Central memory CD8-positive, alpha-beta T cell (primary cell): ENCODE measurements around the gene ZNF718.
"Not testable (repeated sequence)": the region's sequence is repeated elsewhere in the genome, so short reads cannot be mapped to it uniquely, and the experiment has no call there.

Experiments used
- ATAC-seq: fragments of 150-1000 bp; cut with Tn5 transposase; replicated peaks from 2 replicates; pipeline ENCODE4 v1.10.0; 2022; ENCODE audit warnings: mild to moderate bottlenecking, moderate FRiP score, moderate number of reproducible peaks; ENCODE audit not compliant: poor library complexity, severe bottlenecking; ENCODE audit errors: extremely low read depth
- DNase-seq, 2 donors: peaks; one replicate each; pipeline ENCODE4 v3.0.0; 2021; ENCODE audit warnings: low spot score in 2 of 2
- H3K27ac Mint-ChIP-seq: one replicate; pipeline ENCODE4 v1.8.0; 2022; ENCODE audit warnings: low read depth, mild to moderate bottlenecking, moderate library complexity, mixed read lengths
- H3K27me3 Mint-ChIP-seq: one replicate; pipeline ENCODE4 v1.8.0; 2022; ENCODE audit warnings: mixed read lengths
- H3K36me3 Mint-ChIP-seq: one replicate; pipeline ENCODE4 v1.8.0; 2022; ENCODE audit warnings: mild to moderate bottlenecking, moderate library complexity, mixed read lengths; ENCODE audit not compliant: insufficient read depth
- H3K4me1 Mint-ChIP-seq: one replicate; pipeline ENCODE4 v1.8.0; 2022; ENCODE audit warnings: mixed read lengths
- H3K4me3 Mint-ChIP-seq: one replicate; pipeline ENCODE4 v1.8.0; 2022; ENCODE audit warnings: mild to moderate bottlenecking, moderate library complexity, mixed read lengths
- H3K9me3 Mint-ChIP-seq: one replicate; pipeline ENCODE4 v1.8.0; 2022; ENCODE audit warnings: mixed read lengths

Gene ZNF718

DNA sequence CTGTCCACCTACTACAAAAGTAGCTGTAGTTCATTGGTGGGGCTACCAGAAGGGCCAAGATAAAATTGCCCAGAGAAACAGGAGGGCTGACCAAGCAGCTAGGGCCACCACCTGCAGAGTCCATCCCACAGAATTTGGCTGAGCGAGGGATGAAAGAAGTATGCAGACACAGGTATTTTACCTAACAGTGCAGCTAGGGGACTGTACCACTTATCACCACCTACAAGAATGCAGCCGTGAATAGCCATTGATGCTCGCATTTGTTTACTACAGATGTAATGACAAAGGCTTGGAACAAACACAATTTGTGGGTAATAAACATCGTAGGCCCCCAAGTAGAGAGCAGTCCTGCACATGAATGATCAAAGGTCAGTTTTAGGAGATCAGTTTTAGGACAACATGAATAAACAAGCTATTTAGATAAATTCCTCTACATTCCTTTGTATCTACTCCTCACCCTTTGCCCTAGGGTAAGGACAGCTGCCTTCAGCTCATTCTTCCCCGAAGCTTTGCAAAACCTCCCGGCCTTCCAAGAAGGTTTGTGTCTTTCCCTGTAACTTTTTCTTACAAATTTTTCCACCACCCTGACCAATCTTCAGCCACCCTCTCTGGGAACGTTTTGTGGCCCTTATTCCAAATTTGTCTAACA lies 49.5 kb downstream of the ZNF718 start:
- Mint-ChIP-seq H3K9me3 (peaks cover 29% of the 10 kb centered on the region), H3K36me3 (peaks cover 1% of the 10 kb centered on the region), H3K4me3 (no peak overlapping the region), H3K27ac (no peak overlapping the region), H3K4me1 (no peaks in the 10 kb centered on the region), H3K27me3 (no peaks in the 10 kb centered on the region)
- DNase-seq: no peak
- no peak for ATAC-seq

DNA sequence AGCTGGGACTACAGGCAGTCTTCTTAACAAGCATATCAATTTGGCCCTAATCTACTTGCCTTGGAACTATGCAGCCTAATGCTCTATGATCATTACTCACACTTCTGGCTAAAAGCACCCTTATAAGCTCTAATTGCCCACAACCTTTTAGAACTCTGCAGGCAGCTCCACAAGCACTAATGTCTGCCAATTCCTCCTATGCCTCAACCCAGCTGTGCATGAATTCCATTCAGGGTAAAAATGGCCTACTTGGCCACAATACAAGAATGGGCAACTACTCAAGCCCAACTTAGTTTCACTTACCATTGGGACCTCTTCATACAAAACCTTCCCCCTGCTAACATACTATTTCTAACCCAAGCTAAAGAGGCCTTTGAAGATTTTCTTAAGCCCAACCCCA lies 51.7 kb downstream of the ZNF718 start:
- H3K4me3 Mint-ChIP-seq: no peak overlapping the region
- H3K36me3 Mint-ChIP-seq: peaks cover 1% of the 10 kb centered on the region
- DNase-seq: no peak
- H3K27ac Mint-ChIP-seq: peak overlapping the region; percentile 19
- H3K9me3 Mint-ChIP-seq: peaks cover 22% of the 10 kb centered on the region
- no peak for ATAC-seq
- no peaks in the 10 kb centered on the region for H3K27me3 Mint-ChIP-seq
- H3K4me1 Mint-ChIP-seq: no peaks in the 10 kb centered on the region

DNA sequence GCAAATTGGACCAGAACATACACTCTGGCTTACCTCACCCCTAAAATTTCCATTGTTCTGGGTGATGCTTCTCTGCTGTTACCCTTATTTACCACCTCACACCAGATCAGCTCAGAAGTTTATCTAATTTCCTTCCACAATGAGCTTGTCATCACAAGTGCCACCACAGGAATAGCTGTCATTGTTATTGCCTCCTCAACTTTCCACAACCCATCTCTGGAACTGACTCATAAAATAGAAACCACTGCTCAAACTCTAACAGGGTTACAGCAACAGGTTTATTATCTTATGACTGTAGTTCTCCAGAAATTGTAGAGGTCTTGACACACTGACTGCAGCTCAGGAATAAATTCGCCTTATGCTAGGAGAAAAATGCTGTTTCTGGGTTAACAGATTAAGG lies 52.7 kb downstream of the ZNF718 start:
- H3K36me3 Mint-ChIP-seq: no peaks in the 10 kb centered on the region
- H3K4me1 Mint-ChIP-seq: no peaks in the 10 kb centered on the region
- peaks cover 28% of the 10 kb centered on the region for H3K9me3 Mint-ChIP-seq

DNA sequence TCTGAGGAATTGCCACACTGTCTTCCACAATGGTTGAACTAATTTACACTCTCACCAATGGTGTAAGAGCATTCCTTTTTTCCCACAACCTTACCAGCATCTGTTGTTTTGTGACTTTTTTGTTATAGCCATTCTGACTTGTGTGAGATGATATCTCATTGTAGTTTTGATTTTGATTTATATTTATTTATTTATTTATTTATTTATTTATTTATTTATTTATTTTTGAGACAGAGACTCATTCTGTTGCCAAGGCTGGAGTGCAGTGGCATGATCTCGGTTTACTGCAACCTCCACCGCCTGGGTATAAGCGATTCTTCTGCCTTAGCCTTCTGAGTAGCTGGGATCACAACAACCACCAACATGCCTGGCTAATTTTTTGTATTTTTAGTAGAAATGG lies 57.9 kb downstream of the ZNF718 start:
- not testable (repeated sequence) for H3K36me3 Mint-ChIP-seq, ATAC-seq, H3K4me3 Mint-ChIP-seq, H3K27me3 Mint-ChIP-seq, DNase-seq, H3K4me1 Mint-ChIP-seq, H3K27ac Mint-ChIP-seq
- peaks cover 33% of the 10 kb centered on the region for H3K9me3 Mint-ChIP-seq

More for the DNA sequence above, 52.7 kb downstream of the ZNF718 start:
- no peak overlapping the region for H3K27ac Mint-ChIP-seq
- ATAC-seq (no peak), DNase-seq (no peak)
- H3K4me3 Mint-ChIP-seq: no peak overlapping the region
- no peaks in the 10 kb centered on the region for H3K27me3 Mint-ChIP-seq

DNA sequence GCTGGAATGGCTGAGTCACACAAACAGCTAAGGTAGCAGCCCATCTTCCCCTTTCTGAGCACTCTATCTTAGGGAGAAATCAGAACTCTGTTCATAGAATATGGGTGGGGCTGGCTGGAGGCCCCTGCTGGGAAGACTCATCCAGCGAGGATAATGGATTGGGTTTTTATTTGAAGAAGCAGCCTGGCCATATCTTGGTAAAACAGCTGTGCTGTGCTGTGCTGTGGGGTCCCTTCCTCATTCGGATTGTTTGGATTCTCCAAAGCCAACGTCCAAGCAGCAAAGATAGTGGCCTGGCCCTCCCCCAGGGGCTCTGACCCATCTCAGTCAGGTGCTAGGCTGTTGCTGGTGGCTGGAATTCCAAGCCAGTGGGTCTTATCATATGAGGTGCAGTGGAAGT lies 63.8 kb downstream of the ZNF718 start:
- Mint-ChIP-seq H3K27me3 (no peaks in the 10 kb centered on the region), H3K4me1 (peaks cover 5% of the 10 kb centered on the region), H3K27ac (no peak overlapping the region), H3K36me3 (peaks cover under 1% of the 10 kb centered on the region), H3K4me3 (no peak overlapping the region), H3K9me3 (peaks cover 23% of the 10 kb centered on the region)
- DNase-seq: no peak
- ATAC-seq: no peak

DNA sequence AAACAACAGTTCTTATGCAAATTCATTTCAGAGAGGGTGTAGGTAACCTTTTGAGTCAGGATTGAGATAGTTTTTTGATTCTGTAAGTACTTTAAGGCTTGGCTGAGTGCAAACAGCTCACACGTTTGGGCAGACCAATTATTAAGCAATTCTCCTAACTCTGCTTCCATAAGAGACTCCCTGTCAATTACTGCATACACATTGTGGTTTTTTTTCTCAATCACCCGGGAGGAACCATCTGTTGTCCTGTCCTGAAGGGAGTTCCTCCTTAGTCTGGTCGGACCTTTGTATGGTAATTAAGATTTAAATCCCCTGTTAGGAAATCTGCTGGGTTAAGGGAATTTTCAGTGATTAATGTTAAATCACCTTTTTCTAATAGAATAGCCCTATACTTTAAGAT lies 70.9 kb downstream of the ZNF718 start:
- H3K4me3 Mint-ChIP-seq, H3K27ac Mint-ChIP-seq, H3K36me3 Mint-ChIP-seq, H3K27me3 Mint-ChIP-seq, H3K4me1 Mint-ChIP-seq, ATAC-seq, DNase-seq: not testable (repeated sequence)
- peaks cover 29% of the 10 kb centered on the region for H3K9me3 Mint-ChIP-seq

DNA sequence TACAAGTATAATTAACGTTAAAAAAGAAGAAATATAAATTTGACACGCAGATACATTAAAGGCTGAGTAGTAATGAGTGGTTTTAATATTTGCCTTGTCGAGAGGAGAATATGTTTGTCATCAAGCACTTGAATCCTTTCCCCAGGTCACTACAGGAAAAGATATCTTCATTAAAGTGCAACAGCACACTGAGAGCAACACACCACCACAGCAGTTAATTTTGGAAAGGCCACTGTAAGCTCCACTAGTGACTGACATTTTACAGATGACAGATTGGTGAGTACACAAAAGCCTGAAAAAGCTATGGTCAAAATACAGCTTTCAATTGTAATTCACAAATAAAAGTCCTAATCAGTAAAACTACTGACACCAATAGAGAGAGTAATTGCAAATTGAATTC lies 76.6 kb downstream of the ZNF718 start:
- peaks cover 24% of the 10 kb centered on the region for H3K9me3 Mint-ChIP-seq
- H3K36me3 Mint-ChIP-seq: no peaks in the 10 kb centered on the region
- H3K4me1 Mint-ChIP-seq: peaks cover 2% of the 10 kb centered on the region
- H3K27ac Mint-ChIP-seq: no peak overlapping the region
- no peak overlapping the region for H3K4me3 Mint-ChIP-seq
- DNase-seq: no peak
- ATAC-seq: no peak
- H3K27me3 Mint-ChIP-seq: no peaks in the 10 kb centered on the region

DNA sequence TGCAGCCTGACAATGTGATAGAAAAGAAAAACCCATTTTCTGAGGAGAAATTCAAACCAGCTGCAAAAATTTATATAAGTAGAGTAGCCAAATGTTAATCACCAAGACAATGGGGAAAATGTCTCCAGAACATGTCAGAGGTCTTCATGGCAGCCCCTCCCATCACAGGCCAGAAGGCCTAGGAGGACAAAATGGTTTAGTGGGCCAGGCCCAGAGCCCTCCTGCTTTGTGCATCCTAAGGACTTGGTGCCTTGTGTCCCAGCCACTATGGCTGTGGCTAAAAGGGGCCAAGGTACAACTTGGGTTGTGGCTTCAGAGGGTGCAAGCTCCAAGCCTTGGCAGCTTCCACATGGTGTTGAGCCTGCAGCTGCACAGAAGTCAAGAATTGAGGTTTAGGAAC lies 78.5 kb downstream of the ZNF718 start:
- H3K36me3 Mint-ChIP-seq, DNase-seq, H3K27ac Mint-ChIP-seq, ATAC-seq, H3K4me3 Mint-ChIP-seq, H3K27me3 Mint-ChIP-seq: not testable (repeated sequence)
- H3K4me1 Mint-ChIP-seq: peaks cover 11% of the 10 kb centered on the region
- peaks cover 23% of the 10 kb centered on the region for H3K9me3 Mint-ChIP-seq

DNA sequence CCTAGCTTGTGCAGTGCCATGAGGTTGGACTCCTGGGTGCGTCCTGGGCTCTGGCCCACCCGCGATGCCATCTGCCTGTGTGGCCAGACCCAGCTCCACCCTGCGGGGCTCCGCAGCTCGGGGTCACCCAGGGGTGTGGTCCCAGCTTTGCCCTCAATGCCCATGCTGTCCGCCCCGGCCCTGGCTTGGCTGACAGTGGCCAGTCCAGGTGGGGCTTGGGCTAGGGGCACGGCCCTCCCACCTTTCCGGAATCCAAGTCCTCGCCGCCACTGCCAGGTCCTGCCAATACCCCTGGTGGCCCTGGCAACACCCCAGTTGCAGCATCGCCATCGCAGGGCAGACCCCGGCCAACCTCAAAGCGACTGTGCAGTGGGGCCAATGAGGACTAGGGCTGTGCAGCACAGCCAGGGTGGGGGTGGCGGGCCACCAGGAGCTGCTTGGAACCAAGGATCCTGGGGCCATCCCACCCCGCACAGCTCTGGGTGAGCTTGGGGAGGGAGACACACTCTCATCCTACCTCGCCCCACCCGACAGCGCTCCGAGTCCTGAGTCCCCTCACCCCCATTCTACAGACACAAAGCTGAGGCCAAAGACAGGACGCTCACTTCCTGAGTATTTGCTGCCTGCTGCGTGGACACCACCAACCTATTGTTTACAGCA lies 80.9 kb downstream of the ZNF718 start:
- no peak overlapping the region for H3K4me3 Mint-ChIP-seq
- DNase-seq: no peak
- no peaks in the 10 kb centered on the region for H3K27me3 Mint-ChIP-seq
- no peak for ATAC-seq
- peaks cover 29% of the 10 kb centered on the region for H3K4me1 Mint-ChIP-seq
- H3K36me3 Mint-ChIP-seq: no peaks in the 10 kb centered on the region
- peaks cover 19% of the 10 kb centered on the region for H3K9me3 Mint-ChIP-seq
- no peak overlapping the region for H3K27ac Mint-ChIP-seq

DNA sequence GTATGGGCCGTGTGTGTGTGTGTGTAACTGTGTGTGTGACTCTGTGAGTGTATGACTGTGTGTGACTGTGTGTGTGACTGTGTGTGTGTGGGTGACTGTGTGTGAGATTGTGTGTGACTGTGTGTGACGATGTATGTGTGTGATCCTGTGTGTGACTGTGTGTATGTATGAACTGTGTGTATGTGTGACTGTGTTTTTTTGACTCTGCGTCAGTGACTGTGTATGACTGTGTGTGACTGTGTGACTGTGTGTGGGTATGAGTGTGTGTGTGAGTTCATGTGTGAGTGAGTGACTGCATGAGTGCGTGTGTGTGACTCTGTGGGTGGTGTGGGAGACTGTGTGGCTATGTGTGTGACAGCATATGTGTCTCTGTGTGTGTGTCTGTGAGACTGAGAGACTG lies 81.8 kb downstream of the ZNF718 start:
- ATAC-seq: no peak
- no peak overlapping the region for H3K27ac Mint-ChIP-seq

DNA sequence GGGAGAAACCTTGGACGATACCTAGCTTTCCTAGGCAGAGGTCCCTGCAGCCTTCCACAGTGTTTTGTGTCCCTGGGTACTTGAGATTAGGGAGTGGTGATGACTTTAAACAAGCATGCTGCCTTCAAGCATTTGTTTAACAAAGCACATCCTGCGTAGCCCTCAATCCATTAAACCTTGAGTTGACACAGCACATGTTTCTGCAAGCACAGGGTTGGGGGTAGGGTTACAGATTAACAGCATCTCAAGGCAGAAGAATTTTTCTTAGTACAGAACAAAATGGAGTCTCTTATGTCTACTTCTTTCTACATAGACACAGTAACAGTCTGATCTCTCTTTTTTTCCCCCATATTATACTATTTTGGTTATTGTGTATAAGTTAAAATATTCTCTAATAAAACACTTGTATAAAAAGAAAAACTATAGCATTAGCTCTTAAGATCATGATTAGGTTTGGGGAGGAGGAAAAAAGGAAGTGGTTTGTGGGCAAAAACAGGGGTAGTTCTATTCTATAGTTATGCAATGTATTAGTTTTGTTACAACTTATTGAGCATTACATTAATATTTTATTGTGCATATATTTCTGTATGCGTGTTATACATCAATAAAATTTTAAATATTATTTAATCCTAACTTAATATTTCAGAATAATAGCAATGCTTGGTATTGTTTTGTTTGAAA lies 84.3 kb downstream of the ZNF718 start:
- DNase-seq, H3K36me3 Mint-ChIP-seq, H3K27me3 Mint-ChIP-seq, ATAC-seq, H3K4me3 Mint-ChIP-seq: not testable (repeated sequence)
- H3K4me1 Mint-ChIP-seq: peaks cover 41% of the 10 kb centered on the region
- peaks cover 12% of the 10 kb centered on the region for H3K9me3 Mint-ChIP-seq
- H3K27ac Mint-ChIP-seq: peak overlapping the region; percentile 69

More for the DNA sequence above, 81.8 kb downstream of the ZNF718 start:
- DNase-seq: no peak
- Mint-ChIP-seq H3K4me1 (peaks cover 34% of the 10 kb centered on the region), H3K27me3 (no peaks in the 10 kb centered on the region), H3K9me3 (peaks cover 19% of the 10 kb centered on the region), H3K4me3 (no peak overlapping the region), H3K36me3 (no peaks in the 10 kb centered on the region)

DNA sequence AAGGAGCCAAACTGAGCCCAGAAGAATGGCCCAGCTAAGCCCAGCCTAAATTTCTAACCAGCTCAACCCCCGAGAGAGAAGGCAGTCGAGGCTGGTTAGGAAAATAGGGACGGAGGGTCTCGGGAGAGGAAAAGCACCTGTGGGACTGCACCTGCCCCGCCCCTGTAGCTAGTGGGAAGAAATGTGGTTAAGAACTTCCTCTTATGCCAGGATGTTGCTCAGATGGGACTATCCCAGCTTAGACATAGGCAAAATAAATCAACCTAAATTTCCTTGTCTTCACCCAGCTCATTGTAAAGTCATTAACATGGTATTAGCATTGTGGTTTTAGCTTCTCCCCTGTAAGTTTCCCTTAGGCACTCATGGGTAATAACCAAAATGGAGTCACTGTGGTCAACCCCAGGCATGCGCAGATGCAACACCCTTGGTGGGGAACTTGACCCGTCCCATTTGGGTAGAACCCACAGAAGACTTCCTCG lies 86.8 kb downstream of the ZNF718 start:
- Mint-ChIP-seq H3K36me3 (no peaks in the 10 kb centered on the region), H3K27ac (no peak overlapping the region), H3K4me3 (peak overlapping the region; percentile 29), H3K9me3 (peaks cover 8% of the 10 kb centered on the region), H3K27me3 (no peaks in the 10 kb centered on the region), H3K4me1 (peaks cover 44% of the 10 kb centered on the region)
- no peak for ATAC-seq
- DNase-seq: no peak
